SJCRH30 (cell line): Measurements from ENCODE around the gene RASAL1. TPM values are rescaled to one million over a fixed set of nuclear protein-coding genes. Genes with fewer than 3 reads are reported as not detected.

ENCODE experiments used
- DNase-seq, 2 experiments: peaks; one replicate each; pipeline ENCODE4 v3.0.0-alpha.2; 2015 to 2020
- H3K27ac ChIP-seq: fragments of 250-450 bp; sonication (Bioruptor Pico); 2 replicates; pipeline ENCODE4 v1.5.1; 2020; ENCODE audit warnings: mild to moderate bottlenecking, moderate library complexity
- H3K27me3 ChIP-seq: fragments of 250-450 bp; sonication (Bioruptor Pico); 2 replicates; pipeline ENCODE4 v1.5.1; 2020; ENCODE audit warnings: mild to moderate bottlenecking, moderate library complexity
- H3K36me3 ChIP-seq: fragments of 250-450 bp; sonication (Bioruptor Pico); 2 replicates; pipeline ENCODE4 v1.5.1; 2020; ENCODE audit warnings: mild to moderate bottlenecking, moderate library complexity
- H3K4me1 ChIP-seq: fragments of 250-450 bp; sonication (Bioruptor Pico); 2 replicates; pipeline ENCODE4 v1.5.1; 2020; ENCODE audit warnings: mild to moderate bottlenecking, moderate library complexity
- H3K4me3 ChIP-seq: fragments of 250-450 bp; sonication (Bioruptor Pico); 2 replicates; pipeline ENCODE4 v1.5.1; 2020; ENCODE audit warnings: mild to moderate bottlenecking, moderate library complexity
- H3K9me3 ChIP-seq: fragments of 250-450 bp; sonication (Bioruptor Pico); replicated peaks from 2 replicates; pipeline ENCODE4 v1.5.1; 2020; ENCODE audit warnings: mild to moderate bottlenecking, moderate library complexity
- total RNA-seq: library from RNA; depleted of rRNA; stranded (reverse); fragments of >200 nt; shearing (Covaris generic); gene quantifications from 2 replicates; pipeline ENCODE4 v1.2.3, GENCODE V29; 2014; rRNA removed

RASAL1 gene
- total RNA-seq, result not detected in 2 replicates

DNA sequence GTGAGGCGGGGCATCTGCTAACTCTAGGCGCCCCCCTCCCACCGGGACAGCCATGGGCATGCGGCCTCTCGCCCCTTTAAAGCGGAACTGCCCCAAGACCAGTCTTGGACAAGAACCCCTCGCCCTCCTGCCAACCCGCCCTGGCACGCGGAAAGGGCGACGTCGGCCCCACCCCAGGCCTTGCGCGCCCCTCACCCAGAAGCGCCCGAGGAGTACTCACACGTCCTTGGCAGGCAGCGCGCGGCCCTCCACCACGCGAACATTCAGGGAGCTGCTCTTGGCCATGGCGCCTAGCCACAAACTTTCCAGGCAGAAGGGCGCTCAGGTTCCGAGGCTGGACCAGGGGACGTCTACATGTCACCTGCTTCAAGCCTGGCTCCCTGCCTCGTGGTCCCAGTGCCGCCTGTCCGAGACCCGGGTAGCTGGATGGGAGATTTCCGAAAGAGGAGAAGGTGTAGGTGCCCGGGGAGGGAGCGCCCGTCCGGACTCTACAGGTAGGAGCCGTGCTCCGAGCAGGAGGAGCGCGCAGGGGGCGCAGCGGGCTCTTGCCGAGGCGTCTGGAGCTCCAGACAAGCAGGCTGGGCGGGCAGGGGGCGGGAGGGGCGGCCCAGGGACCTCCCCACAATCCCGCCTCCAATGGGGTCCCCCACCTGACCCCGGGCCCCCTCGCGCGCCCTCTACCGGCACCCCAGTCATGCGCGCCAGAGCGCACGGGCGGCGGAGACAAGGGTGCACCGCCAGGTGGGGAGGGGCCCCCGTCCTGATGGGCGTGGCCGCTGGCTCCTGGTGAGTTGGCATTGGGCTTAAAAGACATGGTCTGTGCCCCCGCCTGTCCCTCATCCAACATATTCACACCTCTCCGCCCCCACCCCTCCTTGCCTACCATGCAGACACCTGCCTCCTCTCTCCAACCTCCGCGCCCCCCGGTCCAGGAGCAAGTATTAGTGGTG, at the start of gene RASAL1:
Gene RASAL1 (minus strand): TSS at position 584 of the 950 bp plus-strand sequence. CDS start 299 bp downstream, at position 285.
- Histone ChIP-seq H3K27ac (no peak within 1 kb of the TSS), H3K27me3 (no peaks in the 10 kb centered on the region), H3K4me3 (no peak within 1 kb of the TSS), H3K4me1 (peaks cover 9% of the 10 kb centered on the region), H3K36me3 (no peaks in the 10 kb centered on the region), H3K9me3 (no peaks in the 10 kb centered on the region)
- DNase-seq, result no peak

DNA sequence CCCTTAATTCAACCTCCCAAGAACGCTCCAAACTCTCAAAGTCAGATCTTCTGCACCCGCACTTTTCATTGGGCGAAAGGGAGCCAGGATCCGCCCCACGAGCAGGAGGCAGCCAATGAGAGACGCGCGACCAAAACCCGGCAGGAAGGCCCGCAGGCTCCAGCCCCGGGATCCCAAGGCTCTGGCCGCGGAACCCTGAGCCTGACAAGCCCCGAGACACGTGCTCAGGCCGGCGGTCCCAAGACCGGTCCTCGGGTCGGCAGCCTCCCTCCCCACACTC, 49.3 kb upstream of the RASAL1 start:
- Histone ChIP-seq H3K27ac (peak overlapping the region; percentile 98), H3K4me3 (peak overlapping the region; percentile 100), H3K4me1 (peaks cover 5% of the 10 kb centered on the region; the same call in 1 of the 2 replicates), H3K27me3 (no peaks in the 10 kb centered on the region), H3K36me3 (peaks cover 7% of the 10 kb centered on the region), H3K9me3 (no peaks in the 10 kb centered on the region)
- DNase-seq, result peak; percentile 88 to 93

- DNase-seq, result no peak
- peak overlapping the region; percentile 100 for H3K4me3 ChIP-seq
- peaks cover 12% of the 10 kb centered on the region for H3K36me3 ChIP-seq
- H3K9me3 ChIP-seq, result no peaks in the 10 kb centered on the region
- H3K4me1 ChIP-seq, result peaks cover 5% of the 10 kb centered on the region; the same call in 1 of the 2 replicates
- H3K27ac ChIP-seq, result peak overlapping the region; percentile 98
- no peaks in the 10 kb centered on the region for H3K27me3 ChIP-seq
These were observed 48.7 kb upstream of the RASAL1 start for GRCh38 chr12:113184098-113184899.

DNA sequence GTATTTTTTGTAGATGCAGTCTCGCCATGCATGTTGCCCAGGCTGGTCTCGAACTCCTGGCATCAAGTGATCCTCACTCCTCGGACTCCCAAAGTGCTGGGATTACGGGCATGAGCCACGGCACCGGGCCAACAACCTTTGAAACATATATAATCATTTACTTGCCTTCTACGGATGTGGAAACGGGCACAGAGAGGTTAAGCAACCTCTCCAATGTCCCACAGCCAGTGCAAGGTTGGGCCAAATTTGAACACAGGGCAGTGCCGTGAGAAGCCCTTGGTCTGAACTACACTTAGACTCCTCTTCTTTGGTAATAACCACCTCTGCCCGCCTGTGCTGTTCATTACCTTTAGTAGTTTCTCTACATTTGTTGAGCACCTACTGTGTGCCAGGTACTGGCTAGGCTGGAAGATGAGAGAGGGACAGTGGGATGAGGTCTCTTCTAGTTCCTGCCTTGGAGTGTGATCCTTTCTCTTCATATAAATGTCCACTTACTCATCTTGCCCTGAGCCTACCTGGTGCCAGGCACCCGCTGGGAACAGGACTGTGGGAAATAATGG, 47.5 kb upstream of the RASAL1 start:
- peaks cover 20% of the 10 kb centered on the region for H3K36me3 ChIP-seq
- H3K4me3 ChIP-seq, result no peak overlapping the region
- H3K9me3 ChIP-seq, result no peaks in the 10 kb centered on the region
- H3K4me1 ChIP-seq, result peaks cover 5% of the 10 kb centered on the region; the same call in 1 of the 2 replicates
- no peak overlapping the region for H3K27ac ChIP-seq
- H3K27me3 ChIP-seq, result no peaks in the 10 kb centered on the region
- DNase-seq, result no peak

DNA sequence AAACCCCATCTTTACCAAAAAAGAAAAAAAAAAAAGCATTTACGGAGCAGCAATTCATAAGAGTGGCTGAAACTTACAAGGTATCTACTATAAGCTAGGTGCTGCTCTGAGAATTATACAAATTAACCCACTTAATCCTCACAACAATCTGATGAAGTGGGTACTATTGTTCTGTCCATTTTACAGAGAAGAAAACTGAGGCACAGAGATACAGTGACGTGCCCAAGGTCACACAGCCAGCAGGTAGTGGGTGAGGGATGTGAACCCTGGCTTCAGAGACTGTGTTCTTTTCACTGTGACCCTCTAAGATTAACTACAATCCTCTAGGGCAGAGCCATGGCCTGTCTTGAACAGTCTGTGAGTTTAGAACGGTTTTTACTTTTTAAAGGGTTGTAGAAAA, 46.4 kb upstream of the RASAL1 start:
- Histone ChIP-seq H3K9me3 (no peaks in the 10 kb centered on the region), H3K4me1 (peaks cover under 1% of the 10 kb centered on the region; the same call in 1 of the 2 replicates), H3K27ac (no peak overlapping the region), H3K27me3 (no peaks in the 10 kb centered on the region), H3K36me3 (peaks cover 29% of the 10 kb centered on the region), H3K4me3 (no peak overlapping the region)
- DNase-seq, result no peak

- no peaks in the 10 kb centered on the region for H3K27me3 ChIP-seq
- peaks cover 36% of the 10 kb centered on the region for H3K36me3 ChIP-seq
- H3K9me3 ChIP-seq, result no peaks in the 10 kb centered on the region
- no peaks in the 10 kb centered on the region for H3K4me1 ChIP-seq
- no peak for DNase-seq
- H3K27ac ChIP-seq, result no peak overlapping the region
- H3K4me3 ChIP-seq, result no peak overlapping the region
These were observed 44.8 kb upstream of the RASAL1 start for GRCh38 chr12:113180333-113180732.

DNA sequence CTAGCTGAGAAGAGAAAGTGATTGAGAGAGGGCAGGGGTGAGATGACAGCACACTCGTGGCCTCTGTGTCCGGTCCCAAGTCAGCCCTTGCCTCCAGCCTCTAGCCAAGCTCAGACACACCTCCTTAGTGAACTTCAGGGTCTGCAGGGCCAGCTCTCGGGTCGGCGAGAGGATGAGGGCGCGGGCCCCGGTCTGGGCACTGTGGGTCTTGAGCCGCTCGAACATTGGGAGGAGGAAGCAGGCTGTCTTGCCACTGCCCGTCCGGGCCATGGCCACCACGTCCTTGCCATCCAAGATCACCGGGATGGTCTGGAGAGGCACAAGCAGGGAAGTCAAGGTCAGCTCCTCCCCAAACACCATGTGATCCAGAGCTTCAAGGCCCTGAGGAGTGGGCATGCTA, 43.5 kb upstream of the RASAL1 start:
- Histone ChIP-seq H3K27me3 (no peaks in the 10 kb centered on the region), H3K9me3 (no peaks in the 10 kb centered on the region), H3K4me1 (no peaks in the 10 kb centered on the region), H3K36me3 (peaks cover 41% of the 10 kb centered on the region), H3K4me3 (no peak overlapping the region), H3K27ac (no peak overlapping the region)
- no peak for DNase-seq

GRCh38 chr12:113174461-113175384, 39.2 kb upstream of the RASAL1 start:
- H3K4me3 ChIP-seq, result no peak overlapping the region
- H3K4me1 ChIP-seq, result no peaks in the 10 kb centered on the region
- no peaks in the 10 kb centered on the region for H3K27me3 ChIP-seq
- H3K36me3 ChIP-seq, result peaks cover 61% of the 10 kb centered on the region
- no peak overlapping the region for H3K27ac ChIP-seq
- no peaks in the 10 kb centered on the region for H3K9me3 ChIP-seq
- peak; percentile 54 to 72 for DNase-seq

- H3K27ac ChIP-seq, result no peak overlapping the region
- no peak overlapping the region for H3K4me3 ChIP-seq
- peaks cover 62% of the 10 kb centered on the region for H3K36me3 ChIP-seq
- H3K9me3 ChIP-seq, result no peaks in the 10 kb centered on the region
- no peak for DNase-seq
- no peaks in the 10 kb centered on the region for H3K27me3 ChIP-seq
- H3K4me1 ChIP-seq, result no peaks in the 10 kb centered on the region
These were observed 37.6 kb upstream of the RASAL1 start for GRCh38 chr12:113173081-113173698.

DNA sequence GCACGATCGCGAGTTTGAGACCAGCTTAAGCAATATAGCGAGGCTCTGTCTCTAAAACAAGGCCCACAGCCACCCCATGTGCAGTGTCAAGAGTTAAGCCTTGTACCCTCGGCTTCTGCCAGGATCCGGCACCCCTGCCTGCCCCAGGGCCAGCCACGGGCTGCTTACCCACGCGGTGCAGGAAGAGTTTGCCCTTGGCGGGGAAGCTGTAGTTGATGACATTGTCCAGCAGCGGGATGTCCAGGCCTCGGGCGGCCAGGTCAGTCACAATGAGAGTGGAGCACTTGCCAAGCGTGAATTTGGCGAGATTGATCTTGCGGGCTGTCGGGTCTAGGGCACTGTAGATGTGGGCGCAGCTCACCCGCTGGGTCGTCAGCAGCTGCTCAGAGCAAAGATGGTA, 36.6 kb upstream of the RASAL1 start:
- no peak overlapping the region for H3K27ac ChIP-seq
- H3K4me1 ChIP-seq, result no peaks in the 10 kb centered on the region
- no peaks in the 10 kb centered on the region for H3K27me3 ChIP-seq
- no peak for DNase-seq
- H3K9me3 ChIP-seq, result no peaks in the 10 kb centered on the region
- H3K36me3 ChIP-seq, result peaks cover 55% of the 10 kb centered on the region
- H3K4me3 ChIP-seq, result no peak overlapping the region

DNA sequence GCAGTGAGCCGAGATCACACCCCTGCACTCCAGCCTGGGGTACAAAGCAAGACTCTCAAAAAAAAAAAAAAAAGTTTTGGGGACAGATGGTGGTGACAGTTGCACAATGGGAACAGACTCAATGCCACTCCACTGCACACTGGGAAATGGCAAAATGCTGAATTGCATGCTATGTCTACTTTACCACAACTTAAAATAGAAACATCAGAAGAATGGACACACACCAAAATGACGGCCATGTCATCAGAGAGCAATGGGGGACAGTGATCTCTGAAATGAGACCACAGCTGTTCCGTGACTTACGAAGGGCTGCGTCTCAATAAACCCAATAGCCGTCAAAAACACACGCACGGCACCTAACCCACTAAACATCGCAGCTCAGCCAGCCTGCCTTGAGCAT, 36.0 kb upstream of the RASAL1 start:
- no peak overlapping the region for H3K27ac ChIP-seq
- no peaks in the 10 kb centered on the region for H3K4me1 ChIP-seq
- H3K27me3 ChIP-seq, result no peaks in the 10 kb centered on the region
- H3K36me3 ChIP-seq, result peaks cover 50% of the 10 kb centered on the region
- DNase-seq, result no peak
- H3K9me3 ChIP-seq, result no peaks in the 10 kb centered on the region
- H3K4me3 ChIP-seq, result no peak overlapping the region

DNA sequence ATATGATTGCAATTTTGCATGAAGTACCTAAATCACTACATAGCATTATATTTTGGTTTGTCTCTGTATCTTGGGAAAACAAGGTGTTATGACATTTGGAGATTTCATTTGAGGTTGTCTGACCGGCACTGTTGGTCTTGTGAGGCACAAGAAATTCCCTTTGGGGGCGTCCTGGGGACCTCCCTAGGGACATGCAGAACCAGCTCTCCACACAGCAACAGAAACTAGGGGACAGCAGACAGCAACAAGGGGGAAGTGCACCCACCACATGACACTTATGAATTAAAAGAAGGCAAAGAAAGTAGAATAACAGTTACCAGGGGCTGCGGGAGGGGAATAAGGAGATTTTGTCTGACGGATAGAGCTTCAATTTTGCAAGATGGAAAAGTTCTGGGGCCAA, 35.4 kb upstream of the RASAL1 start:
- Histone ChIP-seq H3K4me1 (no peaks in the 10 kb centered on the region), H3K36me3 (peaks cover 46% of the 10 kb centered on the region), H3K4me3 (no peak overlapping the region)

DNA sequence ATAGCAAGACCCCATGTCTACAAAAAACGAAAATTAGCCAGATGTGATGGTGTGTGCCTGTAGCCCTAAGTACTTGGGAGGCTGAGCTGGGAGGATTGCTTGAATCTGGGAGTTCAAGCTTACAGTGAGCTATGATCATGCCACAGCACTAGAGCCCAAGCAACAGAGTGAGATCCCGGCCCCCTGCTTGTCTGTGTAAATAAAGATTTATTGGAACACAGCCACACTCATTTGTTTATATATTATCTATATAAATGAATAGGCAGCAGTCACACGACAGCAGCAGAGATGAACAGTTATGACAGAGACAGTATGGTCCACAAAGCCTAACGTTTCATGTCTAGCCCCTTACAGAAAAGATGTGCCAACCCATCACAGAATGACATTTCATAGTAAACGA, 34.9 kb upstream of the RASAL1 start:
- Histone ChIP-seq H3K27ac (no peak overlapping the region), H3K27me3 (no peaks in the 10 kb centered on the region), H3K36me3 (peaks cover 47% of the 10 kb centered on the region), H3K4me3 (no peak overlapping the region), H3K4me1 (no peaks in the 10 kb centered on the region), H3K9me3 (no peaks in the 10 kb centered on the region)
- DNase-seq, result no peak

More for the DNA sequence above, 35.4 kb upstream of the RASAL1 start:
- H3K27ac ChIP-seq, result no peak overlapping the region
- H3K27me3 ChIP-seq, result no peaks in the 10 kb centered on the region
- no peaks in the 10 kb centered on the region for H3K9me3 ChIP-seq
- no peak for DNase-seq

DNA sequence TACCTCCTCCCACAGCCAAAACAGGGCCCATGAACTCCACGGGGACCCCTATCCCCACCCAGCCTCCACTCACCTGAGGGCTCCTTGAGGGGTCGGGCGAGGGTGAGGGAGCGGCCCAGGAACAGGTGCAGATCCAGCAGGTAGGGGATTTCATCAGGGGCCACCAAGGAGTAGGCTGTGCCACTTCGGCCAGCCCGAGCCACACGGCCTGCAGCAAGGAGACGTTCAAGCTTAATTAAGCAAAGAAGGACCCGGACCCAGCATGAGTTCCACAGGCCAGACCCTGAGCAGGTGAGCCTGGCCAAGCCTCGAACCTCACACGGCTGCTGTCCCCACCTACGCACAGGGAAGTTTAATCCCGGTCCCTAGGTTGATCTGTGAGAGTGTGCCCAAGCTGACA, 34.1 kb upstream of the RASAL1 start:
- H3K36me3 ChIP-seq, result peaks cover 52% of the 10 kb centered on the region
- no peak overlapping the region for H3K27ac ChIP-seq

More for the DNA sequence above, 34.1 kb upstream of the RASAL1 start:
- Histone ChIP-seq H3K27me3 (no peaks in the 10 kb centered on the region), H3K9me3 (no peaks in the 10 kb centered on the region), H3K4me1 (no peaks in the 10 kb centered on the region), H3K4me3 (no peak overlapping the region)
- no peak for DNase-seq
